HG03025 (cell line): ENCODE measurements around the gene ZFAND6.

ENCODE experiments used
- ATAC-seq: cut with Tn5 transposase; IDR thresholded peaks from one replicate; pipeline ENCODE4 v1.9.1; 2021; ENCODE audit warnings: mild to moderate bottlenecking, moderate library complexity; ENCODE audit not compliant: unreplicated experiment, low FRiP score

Gene ZFAND6

DNA sequence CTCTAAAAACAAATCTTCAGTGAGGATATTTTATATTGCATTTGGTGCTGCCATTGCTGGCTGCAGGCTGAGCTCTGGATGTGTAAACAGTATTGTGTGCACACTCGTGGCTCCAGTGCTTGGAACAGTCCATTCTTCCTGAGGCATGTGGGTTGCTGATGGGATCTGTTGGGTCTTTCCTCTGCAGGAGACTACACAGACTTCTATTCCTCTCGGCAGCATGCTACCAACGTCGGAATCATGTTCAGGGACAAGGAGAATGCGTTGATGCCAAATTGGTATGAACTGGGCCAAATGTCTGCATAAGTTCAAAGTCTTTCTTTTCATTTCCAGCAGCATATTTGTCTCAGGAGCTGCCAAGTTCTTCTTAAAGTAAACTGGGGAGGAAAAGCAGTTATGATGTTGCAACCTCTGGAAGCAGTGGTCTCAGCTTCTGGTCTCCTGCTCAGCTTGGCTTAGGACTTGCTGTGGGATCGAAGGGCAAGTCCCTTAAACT lies 102.6 kb downstream of the ZFAND6 start:
- no peak for ATAC-seq

DNA sequence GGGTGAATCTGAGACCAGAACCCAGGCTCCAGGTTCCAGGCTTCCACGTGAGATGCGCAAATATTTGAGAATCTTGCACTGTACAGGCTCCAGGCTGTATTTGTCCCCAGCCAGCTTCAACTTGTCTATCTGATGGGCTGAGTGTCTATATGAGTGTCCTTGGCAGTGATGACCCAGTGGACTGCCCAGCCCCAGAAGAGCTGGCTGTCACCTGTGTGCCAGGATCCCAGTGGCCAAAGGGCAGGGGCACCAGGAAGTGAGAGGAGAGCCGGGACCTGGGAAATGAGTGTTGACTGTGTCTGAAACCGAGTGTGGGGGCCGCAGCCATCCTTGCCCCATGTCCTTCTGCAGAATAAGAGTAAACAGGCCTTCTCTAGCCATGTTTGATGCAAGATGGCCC lies 103.7 kb downstream of the ZFAND6 start:
- ATAC-seq, result no peak

DNA sequence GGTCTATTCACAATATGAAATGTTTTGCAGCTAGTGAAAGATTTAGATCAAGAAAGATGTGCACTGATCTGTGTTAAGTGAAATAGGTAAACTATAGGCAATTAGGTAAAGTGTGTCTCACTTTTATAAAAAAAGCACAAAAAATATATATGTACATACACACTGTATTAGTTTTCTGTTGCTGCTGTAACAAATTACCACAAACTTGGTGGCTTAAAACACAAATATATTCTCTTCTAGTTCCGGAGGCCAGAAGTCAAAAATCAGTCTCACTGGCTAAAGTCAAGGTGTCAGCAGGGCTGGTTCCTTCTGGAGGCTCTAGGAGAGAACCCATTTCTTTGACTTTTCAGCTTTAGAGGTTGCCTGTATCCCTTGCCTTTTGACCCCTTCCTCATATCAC lies 104.4 kb downstream of the ZFAND6 start:
- no peak for ATAC-seq

DNA sequence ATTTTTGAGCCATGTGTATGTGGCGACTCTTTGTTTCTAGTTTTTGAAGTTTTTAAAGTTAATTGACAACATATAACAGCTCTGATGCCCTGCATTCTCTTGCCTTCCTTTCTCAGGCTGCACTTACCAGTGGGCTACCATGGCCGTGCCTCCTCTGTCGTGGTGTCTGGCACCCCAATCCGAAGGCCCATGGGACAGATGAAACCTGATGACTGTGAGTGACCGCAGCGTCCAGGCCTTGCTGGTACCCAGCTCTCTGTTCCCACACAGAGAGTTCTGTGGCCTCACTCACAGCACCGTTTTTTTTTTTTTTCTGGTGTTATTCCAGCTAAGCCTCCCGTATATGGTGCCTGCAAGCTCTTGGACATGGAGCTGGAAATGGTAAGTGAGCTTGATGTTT lies 108.5 kb downstream of the ZFAND6 start:
- ATAC-seq, result no peak

DNA sequence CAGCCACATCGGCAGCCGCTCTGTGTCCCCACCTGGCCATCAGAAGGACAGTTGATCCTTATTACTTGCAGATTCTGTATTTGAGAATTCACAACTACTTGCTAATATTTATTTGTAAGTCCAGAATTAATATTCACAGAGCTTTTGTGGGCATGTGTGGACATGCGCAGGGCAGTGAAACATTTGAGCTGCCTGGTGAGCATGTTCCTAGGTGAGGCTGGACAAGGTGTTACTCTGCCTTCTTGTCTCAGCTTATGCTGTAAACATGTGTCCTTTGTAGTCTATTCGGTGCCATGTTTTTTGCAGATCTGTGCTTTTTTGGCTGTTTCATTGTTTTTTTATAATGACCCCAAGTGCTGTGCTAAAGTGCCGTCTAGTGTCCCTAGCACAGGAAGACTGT lies 108.9 kb downstream of the ZFAND6 start:
- no peak for ATAC-seq

DNA sequence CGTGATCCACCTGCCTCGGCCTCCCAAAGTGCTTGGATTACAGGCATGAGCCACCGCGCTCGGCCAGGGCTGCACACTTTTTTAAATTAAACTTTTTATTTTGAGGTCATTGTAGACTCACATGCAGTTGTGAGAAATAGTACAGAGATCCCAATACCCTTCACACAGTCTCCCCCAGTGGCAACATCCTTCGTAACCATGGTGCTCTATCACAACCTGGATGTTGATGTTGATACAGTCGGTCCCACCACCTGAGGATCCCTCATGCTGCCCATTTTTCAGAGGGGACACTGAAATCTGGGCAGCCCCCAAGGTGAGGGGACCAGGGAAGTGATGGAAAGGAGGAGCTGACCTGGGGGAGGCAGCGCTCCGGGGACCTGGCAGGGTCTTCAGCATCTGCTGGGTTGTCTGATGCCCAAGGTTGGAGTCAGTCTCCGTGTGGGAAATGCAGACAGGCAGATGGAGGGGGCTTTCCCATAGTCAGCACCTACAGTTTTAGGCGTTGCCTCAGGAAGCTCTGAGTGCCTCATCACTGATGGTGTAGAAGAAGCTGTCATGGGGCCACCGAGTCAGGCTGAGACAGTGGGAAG lies 110.4 kb downstream of the ZFAND6 start:
- ATAC-seq, result no peak

DNA sequence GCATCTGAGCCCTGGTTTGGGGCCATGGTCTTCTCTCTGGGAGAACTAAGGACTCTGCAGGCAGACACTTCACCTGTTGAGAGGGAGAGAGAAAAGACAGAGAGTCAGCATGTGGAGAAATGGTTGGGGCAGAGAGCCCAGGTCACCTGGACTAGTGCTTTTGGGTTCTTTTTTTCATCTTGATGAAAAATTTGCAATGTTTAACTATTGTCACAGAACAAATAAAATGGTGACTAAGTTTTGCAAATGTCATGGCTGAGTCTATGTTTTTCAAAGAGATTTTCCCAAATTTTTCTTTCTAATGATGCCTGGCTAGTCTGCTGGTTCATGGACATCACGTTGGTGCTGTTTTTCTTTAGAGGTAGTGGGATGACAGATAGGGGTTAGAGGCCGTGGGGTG lies 111.1 kb downstream of the ZFAND6 start:
- no peak for ATAC-seq

DNA sequence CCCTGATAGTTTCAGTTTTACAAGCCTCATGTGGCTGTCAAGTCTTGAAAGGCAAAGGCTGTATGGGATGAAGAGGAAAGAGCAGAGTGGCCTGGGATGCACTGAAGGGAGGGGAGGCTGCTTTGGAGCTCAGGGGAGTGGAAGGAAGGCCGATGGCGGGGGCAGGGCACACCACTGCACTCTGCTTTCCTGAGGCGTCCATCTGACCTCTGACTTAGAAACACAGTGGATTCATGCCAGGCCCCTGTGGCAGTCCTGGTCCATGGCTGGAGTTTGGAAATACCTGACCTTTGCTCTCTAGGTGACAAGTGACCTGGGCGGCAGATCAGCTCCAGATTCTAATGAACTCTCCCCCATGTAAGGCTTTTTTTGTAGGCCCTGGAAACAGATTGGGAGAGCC lies 112.3 kb downstream of the ZFAND6 start:
- no peak for ATAC-seq

DNA sequence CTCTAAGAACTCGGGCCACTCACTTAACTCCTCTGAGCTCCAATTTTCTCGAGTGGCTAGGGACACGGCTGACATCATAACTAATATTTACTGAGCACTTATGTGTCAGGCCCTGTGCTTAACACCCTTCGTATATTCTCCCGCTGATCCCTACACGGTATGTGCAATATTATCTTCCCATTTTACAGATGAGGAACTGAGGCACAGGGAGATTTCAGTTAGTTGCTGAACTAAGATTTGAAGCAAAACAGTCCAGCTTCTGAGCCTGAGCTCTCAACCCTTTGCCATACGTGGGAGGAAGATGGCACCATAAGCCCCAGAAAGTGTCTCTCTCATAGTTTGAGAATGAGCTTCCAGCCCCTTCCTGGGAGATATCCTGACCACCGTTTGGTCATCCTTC lies 112.9 kb downstream of the ZFAND6 start:
- no peak for ATAC-seq

DNA sequence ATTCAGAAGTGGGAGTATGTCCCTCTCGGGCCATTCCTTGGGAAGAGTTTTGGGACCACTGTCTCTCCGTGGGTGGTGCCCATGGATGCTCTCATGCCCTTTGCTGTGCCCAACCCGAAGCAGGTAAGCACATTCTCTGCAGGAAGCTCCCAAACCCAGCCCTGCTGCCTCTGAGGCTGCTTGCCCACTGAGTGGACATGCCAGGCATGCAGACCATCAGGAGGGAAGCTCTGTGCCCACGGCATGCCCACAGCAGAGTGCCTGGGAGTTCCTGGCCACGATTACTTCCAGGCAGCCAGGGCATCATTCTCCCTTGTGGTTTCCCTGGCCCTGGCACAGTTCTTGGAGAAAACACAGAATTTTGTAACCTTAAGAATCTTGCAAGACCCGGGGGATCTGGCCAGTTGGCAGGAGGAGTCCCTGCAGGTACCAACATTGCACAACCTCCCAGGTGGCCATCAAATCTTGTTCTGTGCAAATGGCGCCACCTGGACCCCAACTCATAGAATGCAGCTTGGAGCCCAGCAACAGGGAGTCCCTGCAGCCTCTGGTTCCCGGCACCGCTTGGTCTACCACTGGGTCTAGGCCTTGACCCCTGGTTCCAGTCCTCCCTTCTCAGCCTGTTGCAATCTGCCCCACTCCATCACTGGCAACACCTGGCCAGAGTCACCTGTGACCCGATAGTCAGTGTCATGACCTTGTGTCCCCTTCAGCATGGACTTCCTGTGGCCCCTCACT lies 113.7 kb downstream of the ZFAND6 start:
- ATAC-seq, result no peak

DNA sequence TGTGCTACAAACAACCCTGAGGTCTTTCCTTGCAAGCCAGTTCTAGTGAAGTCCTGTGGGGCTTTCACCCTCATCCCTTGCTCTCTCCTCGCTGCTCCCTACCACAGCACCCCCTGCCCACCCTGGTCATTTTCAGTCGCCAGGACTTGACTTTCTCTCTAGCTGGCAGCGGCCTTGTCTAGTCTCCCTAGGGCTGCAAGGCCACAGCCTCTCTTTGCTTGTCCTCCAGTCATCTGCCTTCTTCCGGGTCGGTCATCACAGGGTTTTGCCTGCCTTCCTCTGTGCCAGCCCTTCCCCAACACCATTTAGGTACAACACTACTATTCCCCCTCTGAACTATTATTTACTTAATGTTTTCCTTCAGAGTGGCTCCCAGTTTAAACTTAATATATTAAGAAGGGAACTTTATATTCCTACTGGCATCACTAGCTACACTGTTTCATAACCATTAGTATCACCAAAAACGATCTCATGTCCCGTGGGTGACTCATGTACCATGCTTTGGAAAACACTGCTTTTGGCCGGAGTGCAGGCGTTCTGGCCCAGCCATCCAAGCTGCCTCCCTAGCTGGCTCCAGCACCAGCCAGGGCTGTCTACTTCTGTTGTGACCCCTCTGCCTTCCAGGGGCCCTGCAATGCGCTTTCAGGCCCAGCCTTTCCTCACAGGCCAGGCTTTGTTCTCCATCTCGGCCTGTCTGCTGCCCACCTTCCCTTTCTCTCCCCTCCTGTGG lies 114.7 kb downstream of the ZFAND6 start:
- no peak for ATAC-seq

DNA sequence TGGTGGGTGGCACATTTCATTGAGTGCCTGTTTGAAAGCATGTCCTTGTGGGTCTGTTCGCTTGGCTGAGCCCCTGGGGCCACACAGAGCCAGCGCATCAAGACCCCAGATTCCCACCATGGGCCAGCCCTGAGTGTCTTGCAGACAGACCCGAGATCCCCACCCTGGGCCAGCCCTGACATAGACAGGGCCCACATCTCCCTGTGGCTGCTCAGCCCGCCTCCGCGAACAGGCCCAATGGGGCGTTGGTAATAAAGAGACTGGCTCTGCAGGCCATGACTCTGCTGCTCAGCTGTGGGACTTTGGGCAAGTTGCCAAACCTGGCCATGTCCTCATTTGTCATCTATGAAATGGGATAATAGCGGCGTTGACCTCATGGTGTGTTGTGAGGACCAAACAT lies 116.0 kb downstream of the ZFAND6 start:
- ATAC-seq, result no peak

DNA sequence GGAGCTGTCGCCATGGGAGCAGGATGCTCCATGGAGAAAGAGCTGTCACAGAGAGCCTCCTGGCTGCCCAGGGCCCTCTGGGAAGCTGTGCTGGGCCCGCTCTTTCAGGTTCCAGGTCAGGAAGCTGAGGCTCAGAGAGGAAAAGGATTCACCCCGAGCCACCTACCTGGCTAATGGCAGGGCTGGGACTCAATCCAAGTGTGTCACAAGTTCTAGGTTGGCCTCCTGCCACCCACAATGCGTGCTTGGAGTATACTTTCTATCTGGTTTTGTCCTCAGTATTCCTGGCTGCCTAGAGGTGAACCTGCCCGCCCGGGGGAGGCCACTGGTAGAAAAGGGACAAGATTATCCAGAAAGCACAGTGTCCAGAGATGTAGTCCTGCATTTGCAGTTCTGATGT lies 117.0 kb downstream of the ZFAND6 start:
- ATAC-seq, result no peak

DNA sequence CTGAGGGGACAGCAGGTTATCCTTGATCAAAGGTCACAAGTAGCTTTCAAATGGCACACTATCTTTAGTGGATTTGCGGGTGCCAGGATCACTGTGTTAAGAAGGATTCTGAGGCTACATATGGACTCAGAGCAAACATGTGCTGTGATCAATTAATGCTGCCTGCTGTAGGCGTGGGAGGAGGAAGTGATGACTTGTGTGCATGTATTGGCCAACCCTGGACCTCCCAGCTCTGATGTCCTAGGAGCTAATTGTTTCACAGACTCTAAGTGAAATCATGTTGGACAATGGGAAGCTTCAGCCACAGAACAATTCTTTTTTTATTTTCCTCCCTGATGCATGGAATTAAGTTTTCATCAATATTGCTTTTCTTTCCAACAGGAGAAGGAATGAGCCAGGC lies 117.7 kb downstream of the ZFAND6 start:
- no peak for ATAC-seq

DNA sequence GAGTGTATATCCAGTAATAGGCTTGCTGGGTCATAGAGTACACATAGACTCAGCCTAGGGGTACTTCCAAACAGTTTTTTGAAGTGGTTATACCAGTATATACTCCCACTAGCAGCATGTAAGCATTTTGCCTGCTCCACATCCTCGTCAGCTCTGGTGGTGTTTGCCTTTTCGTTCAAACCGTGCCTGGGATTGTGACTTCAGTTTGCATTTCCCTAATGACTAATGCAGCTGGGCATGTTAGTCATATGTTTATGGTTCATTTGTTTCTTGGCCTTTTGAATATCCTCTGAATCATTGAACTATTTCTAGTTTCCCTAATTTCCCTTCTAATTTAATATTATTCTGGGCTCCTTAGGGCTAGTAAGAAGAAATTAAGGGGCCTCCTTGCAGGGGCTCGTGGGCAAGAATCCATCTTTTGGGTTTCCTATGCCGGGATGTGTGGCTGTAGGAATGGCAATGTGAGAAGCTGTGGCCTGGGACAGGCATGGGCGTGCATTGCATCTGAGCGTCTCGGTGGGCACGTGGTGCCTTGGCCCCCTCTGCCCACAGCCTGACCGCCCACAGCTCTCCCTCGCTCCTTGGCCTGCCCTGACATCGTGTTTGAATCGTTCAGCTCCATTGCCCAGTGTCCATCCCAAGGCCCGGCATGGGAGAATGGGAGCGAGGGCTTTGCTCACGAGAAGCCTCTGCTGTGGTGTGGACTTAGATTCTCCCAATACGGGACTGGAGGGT lies 119.7 kb downstream of the ZFAND6 start:
- ATAC-seq, result no peak

DNA sequence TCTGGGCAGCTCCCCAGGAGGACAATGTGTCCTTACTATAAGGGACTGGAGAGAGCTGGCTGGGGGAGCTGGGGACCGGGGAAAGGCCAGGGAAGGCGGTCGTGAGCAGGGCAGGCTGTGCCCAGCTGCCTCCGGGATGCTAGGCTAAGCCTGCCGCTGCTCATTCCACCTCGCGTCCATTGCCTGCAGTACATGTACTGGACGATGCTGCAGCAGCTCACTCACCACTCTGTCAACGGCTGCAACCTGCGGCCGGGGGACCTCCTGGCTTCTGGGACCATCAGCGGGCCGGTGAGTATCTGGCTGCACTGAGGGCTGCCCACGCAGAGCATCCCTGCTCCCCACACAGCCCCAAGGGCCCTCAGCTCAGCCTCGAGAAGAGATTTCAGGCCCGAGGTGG lies 120.5 kb downstream of the ZFAND6 start:
- no peak for ATAC-seq

DNA sequence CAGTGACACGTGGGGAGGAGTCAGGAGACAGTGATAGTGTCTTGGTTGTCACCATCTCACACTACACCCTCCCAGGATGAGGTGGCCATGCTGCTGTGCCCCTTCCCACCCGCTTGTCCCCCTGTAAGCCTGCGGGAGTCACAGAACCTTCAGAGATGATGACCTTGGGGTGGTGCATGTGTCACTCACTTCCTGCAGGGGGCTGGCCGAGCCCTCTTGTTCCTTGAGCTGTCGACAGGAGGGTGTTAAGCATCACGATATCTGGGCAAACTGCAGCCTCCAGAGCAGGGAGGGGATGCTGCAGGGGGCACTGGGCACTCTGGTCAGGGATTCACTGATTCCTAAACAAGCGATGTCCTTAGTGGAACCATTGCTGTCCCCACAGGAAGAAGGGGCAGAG lies 121.0 kb downstream of the ZFAND6 start:
- no peak for ATAC-seq

DNA sequence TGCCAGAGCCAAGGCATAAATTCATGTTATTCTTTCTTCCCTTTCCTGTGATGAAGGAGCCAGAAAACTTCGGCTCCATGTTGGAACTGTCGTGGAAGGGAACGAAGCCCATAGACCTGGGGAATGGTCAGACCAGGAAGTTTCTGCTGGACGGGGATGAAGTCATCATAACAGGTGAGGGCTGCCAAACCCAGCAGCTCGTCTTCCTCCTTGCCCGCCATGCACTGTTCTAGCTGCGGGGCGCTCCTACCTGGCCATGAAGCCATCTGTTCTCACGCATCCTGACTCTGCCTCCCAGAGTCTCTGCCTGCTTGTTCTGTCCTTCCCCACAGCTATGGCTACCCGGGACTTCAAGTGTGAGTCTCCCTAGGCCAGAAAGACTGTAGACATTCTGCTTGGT lies 121.5 kb downstream of the ZFAND6 start:
- no peak for ATAC-seq

DNA sequence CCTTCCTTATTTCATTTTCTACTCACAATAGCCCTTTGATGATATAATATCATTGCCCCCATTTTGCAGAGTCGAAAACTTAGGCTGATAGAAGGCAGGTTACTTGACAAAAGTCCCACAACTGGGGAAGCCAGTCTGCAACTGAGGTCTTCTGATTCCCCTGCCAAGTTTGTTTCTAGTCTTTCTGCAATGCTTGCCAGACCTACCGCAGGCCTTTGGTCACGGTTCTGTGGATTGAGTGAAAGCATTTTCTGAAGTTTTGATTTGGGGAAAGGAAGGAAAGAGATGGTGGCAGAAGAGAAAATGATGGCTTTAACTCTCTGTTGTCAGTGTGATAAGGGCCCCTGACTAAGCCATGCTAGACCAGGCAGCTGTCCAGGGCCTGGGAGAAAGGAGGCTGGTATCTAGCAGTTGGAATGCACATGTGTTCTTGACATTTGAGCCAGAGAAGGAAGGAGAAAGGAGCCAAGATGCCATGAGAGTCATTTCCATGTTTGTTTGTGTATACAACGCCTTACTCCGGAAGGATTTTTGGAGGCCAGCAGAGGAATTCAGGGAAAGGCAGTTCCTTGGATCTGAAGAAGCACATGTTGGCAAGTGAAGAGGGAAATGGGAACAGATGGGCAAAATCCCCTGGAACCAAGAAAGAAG lies 123.3 kb downstream of the ZFAND6 start:
- no peak for ATAC-seq

DNA sequence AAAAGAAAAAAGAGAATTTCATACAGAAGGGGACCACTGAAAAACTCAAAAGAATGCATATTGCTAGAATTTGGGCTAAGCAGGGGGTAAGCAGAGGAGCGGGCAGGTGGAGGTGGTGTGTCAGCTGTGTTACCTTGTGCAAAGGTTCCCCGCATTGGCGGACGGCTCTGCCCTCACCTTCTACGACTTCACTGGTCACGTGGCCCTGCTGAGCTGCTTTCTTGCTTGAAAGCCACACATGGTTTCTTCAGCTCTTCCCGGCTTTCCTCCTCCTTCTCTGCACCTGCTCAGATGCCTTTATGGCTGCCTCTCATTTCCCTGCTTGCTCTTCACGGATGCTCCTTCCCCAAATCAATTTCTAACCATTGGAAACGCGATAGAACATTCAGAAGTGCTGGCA lies 123.8 kb downstream of the ZFAND6 start:
- no peak for ATAC-seq

DNA sequence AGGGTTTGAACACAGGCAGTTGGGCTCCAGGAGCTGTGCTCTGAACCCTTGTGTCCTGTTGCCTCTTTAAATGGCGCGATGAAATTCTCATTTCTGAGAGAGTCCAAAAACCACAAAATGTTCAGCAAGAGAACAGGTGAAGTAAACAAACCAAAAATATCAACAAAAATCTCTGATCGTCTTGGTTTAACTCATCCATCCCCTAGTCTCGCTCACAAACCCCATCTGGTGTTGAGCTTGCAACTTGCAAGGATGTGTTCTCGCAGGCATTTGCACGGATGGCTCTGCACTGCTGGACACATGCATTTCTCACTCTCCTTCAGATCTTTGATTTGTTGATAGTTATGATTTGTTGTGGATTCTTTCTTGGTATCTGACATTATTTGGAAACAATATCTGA lies 124.4 kb downstream of the ZFAND6 start:
- ATAC-seq, result no peak
